K562 (cell line): Measurements from ENCODE around the gene PUSL1. TPM values are rescaled to one million over a fixed set of nuclear protein-coding genes. Genes with fewer than 3 reads are reported as not detected.

Source experiments
- ATF6 ChIP-seq: sonication (generic); formaldehyde crosslinking; IDR thresholded peaks from 2 replicates; pipeline ENCODE4 v1.4.0; 2020; ENCODE audit warnings: mild to moderate bottlenecking, missing genetic modification reagents
- BMI1 ChIP-seq: fragments of 150-350 bp; IDR thresholded peaks from 2 replicates; pipeline ENCODE4 v1.6.1; 2014; ENCODE audit warnings: low read length
- CTCFL ChIP-seq: IDR thresholded peaks from 2 replicates; pipeline ENCODE4 v1.6.1; 2011; ENCODE audit warnings: borderline replicate concordance, low read depth, mild to moderate bottlenecking, moderate library complexity, low read length; ENCODE audit not compliant: insufficient read depth, poor library complexity, severe bottlenecking
- FOXK2 ChIP-seq, 2 experiments: fragments of 450-650 bp; IDR thresholded peaks in 1 of 2; conservative IDR thresholded peaks in 1 of 2; 2 replicates each; pipeline ENCODE4 v1.6.1; 2016; ENCODE audit warnings: low read depth in 2 of 2, mild to moderate bottlenecking in 1 of 2
- HCFC1 ChIP-seq: IDR thresholded peaks from 2 replicates; pipeline ENCODE4 v1.6.1; 2012; ENCODE audit warnings: low read depth, low read length, improper control_type of control experiment
- PHF21A ChIP-seq: fragments of 450-650 bp; IDR thresholded peaks from 2 replicates; pipeline ENCODE4 v1.6.1; 2017; ENCODE audit warnings: low read depth, borderline replicate concordance
- POLR2G ChIP-seq: fragments of 200-400 bp; formaldehyde crosslinking; IDR thresholded peaks from 2 replicates; pipeline ENCODE4 v1.6.1; 2017; ENCODE audit warnings: low read depth, mild to moderate bottlenecking, antibody characterized with exemption, low read length, moderate library complexity
- RBM14 ChIP-seq: fragments of 200-400 bp; formaldehyde crosslinking; IDR thresholded peaks from 2 replicates; pipeline ENCODE4 v1.6.1; 2018; ENCODE audit warnings: low read depth, mild to moderate bottlenecking, low read length, moderate library complexity, borderline replicate concordance; ENCODE audit not compliant: insufficient read depth
- SMC3 ChIP-seq: conservative IDR thresholded peaks from 2 replicates; pipeline ENCODE4 v1.6.1; 2011; ENCODE audit warnings: low read depth, low read length, improper control_type of control experiment; ENCODE audit not compliant: insufficient read depth
- SREBF2 ChIP-seq: sonication (generic); formaldehyde crosslinking; IDR thresholded peaks from 2 replicates; pipeline ENCODE4 v1.4.0; 2020; ENCODE audit warnings: mild to moderate bottlenecking, missing genetic modification reagents
- TBP ChIP-seq: optimal IDR thresholded peaks from 2 replicates; pipeline ENCODE3; 2011; ENCODE audit warnings: low read depth, low read length, improper control_type of control experiment
- TRIM25 ChIP-seq: fragments of 450-650 bp; IDR thresholded peaks from 2 replicates; pipeline ENCODE4 v1.7.0; 2016; ENCODE audit warnings: borderline replicate concordance
- XRCC5 ChIP-seq: fragments of 200-400 bp; formaldehyde crosslinking; IDR thresholded peaks from 2 replicates; pipeline ENCODE4 v1.6.1; 2017; ENCODE audit warnings: low read depth, mild to moderate bottlenecking, low read length
- ZBTB49 ChIP-seq: sonication (generic); formaldehyde crosslinking; IDR thresholded peaks from 2 replicates; pipeline ENCODE4 v1.8.0; 2022; ENCODE audit warnings: missing genetic modification reagents, mild to moderate bottlenecking, borderline replicate concordance
- ZNF263 ChIP-seq: sonication (generic); formaldehyde crosslinking; IDR thresholded peaks from 2 replicates; pipeline ENCODE4 v1.8.0; 2022; ENCODE audit warnings: mild to moderate bottlenecking, missing genetic modification reagents, borderline replicate concordance
- ZNF282 ChIP-seq: sonication (generic); formaldehyde crosslinking; IDR thresholded peaks from 2 replicates; pipeline ENCODE4 v1.8.1; 2023; ENCODE audit warnings: missing genetic modification reagents
- ZNF695 ChIP-seq: fragments of 450-650 bp; formaldehyde crosslinking; IDR thresholded peaks from 2 replicates; pipeline ENCODE4 v1.4.0; 2020; ENCODE audit warnings: mild to moderate bottlenecking, moderate library complexity
- polyA plus RNA-seq, 8 experiments: library from polyadenylated mRNA; depleted of rRNA in 4 of 8; stranded (reverse) in 5 of 8; unstranded in 3 of 8; fragments of >200 nt; fragmentation: Nextera tagmentation in 2 of 8; fragmentation: Illumina TruSeq in 1 of 8; extraction: Ambion mirVana in 2 of 8; extraction: Trizol in 1 of 8; gene quantifications; 2 replicates each; pipeline versions ENCODE4 v1.2.1 to v1.2.3, GENCODE V29; 2011 to 2014; ENCODE audit warnings: inconsistent platforms in 1 of 8, missing spikeins in 1 of 8
- total RNA-seq, 7 experiments: library from RNA; depleted of rRNA in 6 of 7; stranded (reverse); fragments of >200 nt in 6 of 7; fragmentation: Illumina TruSeq in 2 of 7; extraction: Trizol in 2 of 7; gene quantifications; 2 replicates each; pipeline versions ENCODE4 v1.2.1 to v1.2.3, GENCODE V29; 2011 to 2021; ENCODE audit warnings: low replicate concordance in 1 of 7

PUSL1 gene
- total and polyA plus RNA-seq, 9 of the 15 experiments (the other 6 are each of a cell fraction or from before 2014, with no cell fraction given): 0.62 to 86.9 (median 13.6) TPM

- TF ChIP-seq CTCFL: peak; percentile 38
- peak; percentile 72; the same call in 1 of the 2 replicates for TF ChIP-seq ZNF282 (CRISPR knock-in tag)
- 0 out of 2 replicates have a peak, but pooled peaks have one; percentile 7 for TF ChIP-seq RBM14
- peak; percentile 16; the same call in 1 of the 2 replicates for TF ChIP-seq HCFC1
- no peak for TF ChIP-seq ZBTB49
- TF ChIP-seq PHF21A: 0 out of 2 replicates have a peak, but pooled peaks have one; percentile 11
- TF ChIP-seq TRIM25: 0 out of 2 replicates have a peak, but pooled peaks have one; percentile 29
- peak; percentile 89 for TF ChIP-seq SMC3
- TF ChIP-seq ATF6: peak; percentile 63; the same call in 1 of the 2 replicates
- 0 out of 2 replicates have a peak, but pooled peaks have one; percentile 28 for TF ChIP-seq ZNF263 (CRISPR knock-in tag)
- no peak for TF ChIP-seq TBP
- TF ChIP-seq POLR2G: peak; percentile 72
- TF ChIP-seq BMI1: no peak
- TF ChIP-seq ZNF695: no peak
- peak; percentile 79; the same call in 1 of the 2 replicates for TF ChIP-seq XRCC5
- peak in 1 of 2 experiments; percentile 44; a peak in 1 of 4 replicates for TF ChIP-seq FOXK2 (conservative IDR thresholded peaks at IDR 0.05 in 1 of 2, IDR thresholded peaks at IDR 0.05 in 1 of 2; ENCODE audit: low read depth in 2 of 2)
- peak; percentile 85; the same call in 1 of the 2 replicates for TF ChIP-seq SREBF2
Measured at GRCh38 chr1:1291548-1292441, 16.6 kb upstream of the PUSL1 start (continued).
